H1 (cell line): ENCODE data around the gene CYP17A1. TPM values are rescaled to one million over a fixed set of nuclear protein-coding genes. Genes with fewer than 3 reads are reported as not detected.

ENCODE experiments used
- CBX8 ChIP-seq: fragments of 300-800, 300-1000 bp; sonication (generic); IDR thresholded peaks from 2 replicates; pipeline ENCODE4 v1.7.1; 2016; ENCODE audit warnings: low read depth, low read length, borderline replicate concordance
- CHD2 ChIP-seq: IDR thresholded peaks from 2 replicates; pipeline ENCODE4 v1.6.1; 2012; ENCODE audit warnings: low read length, improper control_type of control experiment
- GTF2F1 ChIP-seq: IDR thresholded peaks from 2 replicates; pipeline ENCODE4 v1.6.1; 2012; ENCODE audit warnings: low read depth, low read length, improper control_type of control experiment, borderline replicate concordance
- HDAC6 ChIP-seq: IDR thresholded peaks from one replicate; pipeline ENCODE4 v1.7.1; 2012; ENCODE audit warnings: low read depth, mild to moderate bottlenecking, inconsistent platforms, low read length, moderate library complexity
- POLR2A ChIP-seq, 2 experiments: IDR thresholded peaks; 1 replicate in 1 of 2; 2 replicates in 1 of 2; pipeline ENCODE4 v1.6.1; 2011; ENCODE audit warnings: low read depth in 2 of 2, low read length in 2 of 2, mild to moderate bottlenecking in 2 of 2; ENCODE audit errors: control extremely low read depth in 1 of 2
- SIX5 ChIP-seq: IDR thresholded peaks from 2 replicates; pipeline ENCODE4 v1.6.1; 2011; ENCODE audit warnings: mild to moderate bottlenecking, low read depth, low read length
- TBP ChIP-seq: IDR thresholded peaks from 2 replicates; pipeline ENCODE4 v1.6.1; 2011; ENCODE audit warnings: low read depth, low read length, improper control_type of control experiment
- polyA plus RNA-seq, 7 experiments: library from polyadenylated mRNA; depleted of rRNA in 3 of 7; stranded (reverse) in 5 of 7; unstranded in 2 of 7; fragments of >200 nt in 5 of 7; fragments of 200-250 nt in 2 of 7; gene quantifications; 1 replicate in 5 of 7; 2 replicates in 1 of 7; 4 replicates in 1 of 7; pipeline versions ENCODE4 v1.2.1 to v1.2.3, GENCODE V29; 2011 to 2013; ENCODE audit warnings: missing spikeins in 2 of 7, mixed read lengths in 2 of 7
- total RNA-seq: library from RNA; stranded (reverse); fragmentation: NEBNext Ultra II Directional; extraction: Animal tissue kit (Norgen Biotek cat#: 25700); gene quantifications from 2 replicates; pipeline ENCODE4 v1.2.1, GENCODE V29; 2021
- TF ChIP-seq, protein P1 (sequence below): fragments of 300-600 bp; sonication (generic); IDR thresholded peaks from 2 replicates; pipeline ENCODE4 v1.7.1; 2012; ENCODE audit warnings: low read length, moderate library complexity, mild to moderate bottlenecking, inconsistent platforms; ENCODE audit not compliant: insufficient replicate concordance
- TF ChIP-seq, protein P2 (sequence below): IDR thresholded peaks from 2 replicates; pipeline ENCODE4 v1.6.1; 2012; ENCODE audit warnings: inconsistent platforms

CYP17A1 gene
- total and polyA plus RNA-seq, 2 of the 8 experiments (the other 6 are each of a cell fraction or from before 2014, with no cell fraction given) = not detected

DNA sequence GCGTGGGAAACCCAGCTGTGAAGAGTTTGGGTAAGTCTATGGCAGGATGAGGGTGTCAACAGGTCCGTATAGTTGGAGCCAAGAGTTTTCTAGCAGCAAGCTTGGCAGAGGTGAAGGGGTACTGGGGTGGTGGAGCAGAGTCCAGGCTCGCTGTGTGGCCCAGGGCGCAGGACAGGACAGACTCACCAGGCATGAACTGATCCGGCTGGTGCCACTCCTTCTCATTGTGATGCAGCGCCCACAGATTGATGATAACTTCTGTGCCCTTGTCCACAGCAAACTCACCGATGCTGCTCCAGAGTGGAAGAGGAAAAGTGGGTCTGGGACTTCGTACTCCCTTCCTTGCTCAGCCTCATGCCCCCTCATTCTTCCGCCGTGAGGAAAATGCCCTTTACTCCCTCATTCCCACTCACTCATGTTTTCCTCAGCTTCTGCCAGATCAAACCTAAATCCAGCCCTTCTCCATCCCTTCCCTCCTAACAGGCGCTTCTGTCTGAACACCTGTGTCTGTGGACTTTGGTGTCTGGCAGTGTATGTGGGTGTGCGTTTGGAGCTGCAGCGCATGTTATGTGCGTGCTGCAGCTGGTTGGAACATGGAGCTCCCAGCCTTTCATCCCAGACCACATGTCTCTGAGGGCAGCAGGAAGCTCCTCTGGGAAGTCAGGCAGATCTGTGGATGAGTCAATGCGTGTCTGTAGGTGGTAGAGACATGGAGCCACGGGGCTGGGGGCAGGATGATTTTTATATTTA is 5.7 kb downstream of the CYP17A1 start (continued):
- TF ChIP-seq, protein P1, sequence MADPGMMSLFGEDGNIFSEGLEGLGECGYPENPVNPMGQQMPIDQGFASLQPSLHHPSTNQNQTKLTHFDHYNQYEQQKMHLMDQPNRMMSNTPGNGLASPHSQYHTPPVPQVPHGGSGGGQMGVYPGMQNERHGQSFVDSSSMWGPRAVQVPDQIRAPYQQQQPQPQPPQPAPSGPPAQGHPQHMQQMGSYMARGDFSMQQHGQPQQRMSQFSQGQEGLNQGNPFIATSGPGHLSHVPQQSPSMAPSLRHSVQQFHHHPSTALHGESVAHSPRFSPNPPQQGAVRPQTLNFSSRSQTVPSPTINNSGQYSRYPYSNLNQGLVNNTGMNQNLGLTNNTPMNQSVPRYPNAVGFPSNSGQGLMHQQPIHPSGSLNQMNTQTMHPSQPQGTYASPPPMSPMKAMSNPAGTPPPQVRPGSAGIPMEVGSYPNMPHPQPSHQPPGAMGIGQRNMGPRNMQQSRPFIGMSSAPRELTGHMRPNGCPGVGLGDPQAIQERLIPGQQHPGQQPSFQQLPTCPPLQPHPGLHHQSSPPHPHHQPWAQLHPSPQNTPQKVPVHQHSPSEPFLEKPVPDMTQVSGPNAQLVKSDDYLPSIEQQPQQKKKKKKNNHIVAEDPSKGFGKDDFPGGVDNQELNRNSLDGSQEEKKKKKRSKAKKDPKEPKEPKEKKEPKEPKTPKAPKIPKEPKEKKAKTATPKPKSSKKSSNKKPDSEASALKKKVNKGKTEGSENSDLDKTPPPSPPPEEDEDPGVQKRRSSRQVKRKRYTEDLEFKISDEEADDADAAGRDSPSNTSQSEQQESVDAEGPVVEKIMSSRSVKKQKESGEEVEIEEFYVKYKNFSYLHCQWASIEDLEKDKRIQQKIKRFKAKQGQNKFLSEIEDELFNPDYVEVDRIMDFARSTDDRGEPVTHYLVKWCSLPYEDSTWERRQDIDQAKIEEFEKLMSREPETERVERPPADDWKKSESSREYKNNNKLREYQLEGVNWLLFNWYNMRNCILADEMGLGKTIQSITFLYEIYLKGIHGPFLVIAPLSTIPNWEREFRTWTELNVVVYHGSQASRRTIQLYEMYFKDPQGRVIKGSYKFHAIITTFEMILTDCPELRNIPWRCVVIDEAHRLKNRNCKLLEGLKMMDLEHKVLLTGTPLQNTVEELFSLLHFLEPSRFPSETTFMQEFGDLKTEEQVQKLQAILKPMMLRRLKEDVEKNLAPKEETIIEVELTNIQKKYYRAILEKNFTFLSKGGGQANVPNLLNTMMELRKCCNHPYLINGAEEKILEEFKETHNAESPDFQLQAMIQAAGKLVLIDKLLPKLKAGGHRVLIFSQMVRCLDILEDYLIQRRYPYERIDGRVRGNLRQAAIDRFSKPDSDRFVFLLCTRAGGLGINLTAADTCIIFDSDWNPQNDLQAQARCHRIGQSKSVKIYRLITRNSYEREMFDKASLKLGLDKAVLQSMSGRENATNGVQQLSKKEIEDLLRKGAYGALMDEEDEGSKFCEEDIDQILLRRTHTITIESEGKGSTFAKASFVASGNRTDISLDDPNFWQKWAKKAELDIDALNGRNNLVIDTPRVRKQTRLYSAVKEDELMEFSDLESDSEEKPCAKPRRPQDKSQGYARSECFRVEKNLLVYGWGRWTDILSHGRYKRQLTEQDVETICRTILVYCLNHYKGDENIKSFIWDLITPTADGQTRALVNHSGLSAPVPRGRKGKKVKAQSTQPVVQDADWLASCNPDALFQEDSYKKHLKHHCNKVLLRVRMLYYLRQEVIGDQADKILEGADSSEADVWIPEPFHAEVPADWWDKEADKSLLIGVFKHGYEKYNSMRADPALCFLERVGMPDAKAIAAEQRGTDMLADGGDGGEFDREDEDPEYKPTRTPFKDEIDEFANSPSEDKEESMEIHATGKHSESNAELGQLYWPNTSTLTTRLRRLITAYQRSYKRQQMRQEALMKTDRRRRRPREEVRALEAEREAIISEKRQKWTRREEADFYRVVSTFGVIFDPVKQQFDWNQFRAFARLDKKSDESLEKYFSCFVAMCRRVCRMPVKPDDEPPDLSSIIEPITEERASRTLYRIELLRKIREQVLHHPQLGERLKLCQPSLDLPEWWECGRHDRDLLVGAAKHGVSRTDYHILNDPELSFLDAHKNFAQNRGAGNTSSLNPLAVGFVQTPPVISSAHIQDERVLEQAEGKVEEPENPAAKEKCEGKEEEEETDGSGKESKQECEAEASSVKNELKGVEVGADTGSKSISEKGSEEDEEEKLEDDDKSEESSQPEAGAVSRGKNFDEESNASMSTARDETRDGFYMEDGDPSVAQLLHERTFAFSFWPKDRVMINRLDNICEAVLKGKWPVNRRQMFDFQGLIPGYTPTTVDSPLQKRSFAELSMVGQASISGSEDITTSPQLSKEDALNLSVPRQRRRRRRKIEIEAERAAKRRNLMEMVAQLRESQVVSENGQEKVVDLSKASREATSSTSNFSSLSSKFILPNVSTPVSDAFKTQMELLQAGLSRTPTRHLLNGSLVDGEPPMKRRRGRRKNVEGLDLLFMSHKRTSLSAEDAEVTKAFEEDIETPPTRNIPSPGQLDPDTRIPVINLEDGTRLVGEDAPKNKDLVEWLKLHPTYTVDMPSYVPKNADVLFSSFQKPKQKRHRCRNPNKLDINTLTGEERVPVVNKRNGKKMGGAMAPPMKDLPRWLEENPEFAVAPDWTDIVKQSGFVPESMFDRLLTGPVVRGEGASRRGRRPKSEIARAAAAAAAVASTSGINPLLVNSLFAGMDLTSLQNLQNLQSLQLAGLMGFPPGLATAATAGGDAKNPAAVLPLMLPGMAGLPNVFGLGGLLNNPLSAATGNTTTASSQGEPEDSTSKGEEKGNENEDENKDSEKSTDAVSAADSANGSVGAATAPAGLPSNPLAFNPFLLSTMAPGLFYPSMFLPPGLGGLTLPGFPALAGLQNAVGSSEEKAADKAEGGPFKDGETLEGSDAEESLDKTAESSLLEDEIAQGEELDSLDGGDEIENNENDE = no peak
- no peak for TF ChIP-seq POLR2A (IDR thresholded peaks at IDR 0.05; ENCODE audit: control extremely low read depth in 1 of 2, low read depth in 2 of 2, low read length in 2 of 2)
- TF ChIP-seq SIX5 = no peak
- no peak for TF ChIP-seq TBP
- TF ChIP-seq GTF2F1 = no peak
- no peak for TF ChIP-seq CHD2
- TF ChIP-seq, protein P2, sequence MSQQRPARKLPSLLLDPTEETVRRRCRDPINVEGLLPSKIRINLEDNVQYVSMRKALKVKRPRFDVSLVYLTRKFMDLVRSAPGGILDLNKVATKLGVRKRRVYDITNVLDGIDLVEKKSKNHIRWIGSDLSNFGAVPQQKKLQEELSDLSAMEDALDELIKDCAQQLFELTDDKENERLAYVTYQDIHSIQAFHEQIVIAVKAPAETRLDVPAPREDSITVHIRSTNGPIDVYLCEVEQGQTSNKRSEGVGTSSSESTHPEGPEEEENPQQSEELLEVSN = no peak
- no peak for TF ChIP-seq CBX8
- no peak for TF ChIP-seq HDAC6
